ENCODE measurements around the gene NDST4.
A peak's percentile ranks its signal among the peaks of the same experiment; 100 is the strongest.

The NDST4 gene

DNA sequence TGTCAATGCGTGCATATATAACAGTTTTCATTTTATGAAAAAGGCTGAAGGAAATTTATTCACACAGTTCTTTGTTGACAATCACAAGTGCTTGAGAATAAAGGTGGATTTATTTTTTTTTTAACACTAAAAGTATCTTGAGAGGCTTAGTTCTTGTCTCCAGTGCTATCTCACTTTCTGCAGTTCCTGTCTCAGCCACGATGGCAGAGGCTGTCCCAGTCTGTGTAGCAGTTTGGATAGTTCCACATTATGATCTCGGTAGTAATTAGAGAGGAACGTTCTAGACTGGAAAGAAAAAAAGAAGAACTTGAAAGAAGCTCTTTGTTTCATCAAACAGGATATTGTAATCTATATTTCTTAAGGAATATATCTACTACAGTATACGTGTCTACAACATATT is 285.8 kb downstream of the NDST4 start:
- no peak for DNase-seq
- in situ Hi-C loops (cut with MboI; ENCODE audit: low pct_unique_long_range_greater_than_20kb, low sequenced_read_pairs) = no loop called here

DNA sequence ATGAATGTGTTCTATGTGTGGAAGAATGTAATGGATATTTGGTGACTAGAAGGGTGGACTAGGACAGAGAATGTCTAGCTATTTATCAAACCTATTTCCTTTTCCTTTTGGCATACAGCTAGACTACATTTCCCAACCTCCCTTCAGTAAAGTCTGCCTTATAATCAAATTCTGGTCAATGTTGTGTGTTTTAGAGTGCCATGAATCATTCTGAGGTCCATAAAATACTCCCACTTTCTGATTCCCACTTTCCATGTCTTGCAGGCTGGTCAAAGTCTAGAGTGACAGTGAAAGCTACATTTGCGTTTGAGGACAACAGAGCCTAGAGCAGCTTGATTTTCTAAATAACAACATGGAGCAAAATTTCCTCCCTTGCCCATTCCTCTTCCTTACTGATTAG is 297.7 kb downstream of the NDST4 start:
- DNase-seq = no peak
- in situ Hi-C loops (cut with MboI; ENCODE audit: low pct_unique_long_range_greater_than_20kb, low sequenced_read_pairs) = no loop called here

DNA sequence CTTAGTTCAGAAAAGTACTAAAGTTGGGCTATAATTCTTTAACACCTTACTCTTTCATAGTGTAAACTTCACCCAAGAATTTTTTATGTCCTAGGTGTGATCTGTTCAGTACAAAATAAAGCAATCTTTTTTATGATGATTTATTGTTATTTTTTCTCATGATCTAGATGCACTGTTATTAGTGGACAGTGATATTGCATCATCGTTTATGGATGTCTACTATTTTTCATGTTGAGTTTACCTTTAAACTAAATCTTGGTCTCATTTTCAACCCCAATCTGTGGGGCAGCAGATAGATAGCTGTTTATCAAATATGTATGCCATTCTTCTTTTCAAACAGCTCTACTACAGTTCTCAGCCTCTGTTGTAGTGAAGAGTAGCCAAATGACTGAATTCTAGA is 299.5 kb downstream of the NDST4 start:
- in situ Hi-C loops (cut with MboI; ENCODE audit: low pct_unique_long_range_greater_than_20kb, low sequenced_read_pairs) = no loop called here
- DNase-seq = no peak

DNA sequence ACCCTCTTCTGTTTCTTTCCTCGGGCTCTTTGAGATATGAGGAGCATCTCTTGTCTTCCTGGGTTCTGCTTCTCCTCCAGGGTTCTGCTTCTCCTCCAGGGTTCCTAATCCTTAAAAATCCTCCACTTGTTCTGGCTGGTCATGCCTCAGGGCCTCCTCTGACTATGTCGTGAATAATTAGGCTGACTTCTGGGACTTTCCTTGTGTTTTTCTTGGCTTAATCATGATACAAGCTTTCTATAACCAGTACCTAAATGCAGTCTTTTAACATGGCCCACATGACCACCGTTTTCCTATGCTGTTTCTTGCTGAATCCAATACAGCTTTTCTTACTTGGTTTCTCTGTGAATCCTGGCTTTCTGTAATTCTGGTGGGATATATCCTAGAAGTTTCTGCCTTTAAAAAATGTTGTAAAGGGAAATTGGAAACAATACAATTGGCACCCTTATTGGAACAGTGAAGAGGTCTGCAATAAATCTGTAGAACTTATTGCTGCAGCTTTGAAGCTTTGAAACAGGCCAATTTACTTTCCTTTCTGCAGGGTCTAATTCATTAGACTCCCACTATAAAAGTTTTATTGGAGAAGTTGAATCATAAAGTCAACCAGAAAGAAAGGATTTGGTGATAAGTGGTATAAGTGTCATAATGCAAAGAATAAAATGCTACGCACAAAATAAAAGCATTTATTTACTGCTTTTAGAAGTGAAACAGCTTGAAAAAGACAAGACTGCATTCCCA is 301.7 kb downstream of the NDST4 start:
- in situ Hi-C loops (cut with MboI; ENCODE audit: low pct_unique_long_range_greater_than_20kb, low sequenced_read_pairs) = no loop called here

DNA sequence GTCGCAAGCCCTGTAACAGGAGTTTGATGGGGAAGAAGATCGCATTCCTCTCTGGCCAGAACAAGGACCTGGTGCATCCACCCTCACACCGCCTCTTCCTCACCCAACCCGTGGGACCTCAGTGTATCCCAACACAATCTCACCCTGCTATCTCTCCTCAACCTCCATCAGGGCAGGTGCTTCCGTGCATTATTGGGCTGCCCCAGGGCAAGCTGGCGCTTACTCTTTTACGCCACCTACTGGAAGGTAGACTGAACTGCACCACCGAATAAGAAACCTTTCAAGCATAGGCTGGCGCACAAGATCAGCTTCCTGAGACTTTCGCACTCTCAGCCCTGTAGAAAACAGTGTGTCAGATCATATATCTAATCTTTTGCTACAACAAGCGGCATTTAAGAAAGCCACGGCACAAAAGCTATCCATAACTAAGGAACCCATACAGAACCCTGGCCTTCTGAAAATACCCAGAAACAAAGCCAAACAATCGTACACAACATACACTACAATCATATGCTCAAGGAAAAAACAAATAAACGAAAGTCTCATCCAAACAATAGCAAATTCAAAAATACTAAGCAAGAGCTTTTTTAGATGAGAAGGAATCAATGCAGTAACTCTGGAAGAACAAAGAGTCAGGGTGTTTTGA is 305.5 kb downstream of the NDST4 start:
- in situ Hi-C loops (cut with MboI; ENCODE audit: low pct_unique_long_range_greater_than_20kb, low sequenced_read_pairs) = no loop called here
- DNase-seq = peak; percentile 48

More for the DNA sequence above, 301.7 kb downstream of the NDST4 start:
- DNase-seq = no peak

DNA sequence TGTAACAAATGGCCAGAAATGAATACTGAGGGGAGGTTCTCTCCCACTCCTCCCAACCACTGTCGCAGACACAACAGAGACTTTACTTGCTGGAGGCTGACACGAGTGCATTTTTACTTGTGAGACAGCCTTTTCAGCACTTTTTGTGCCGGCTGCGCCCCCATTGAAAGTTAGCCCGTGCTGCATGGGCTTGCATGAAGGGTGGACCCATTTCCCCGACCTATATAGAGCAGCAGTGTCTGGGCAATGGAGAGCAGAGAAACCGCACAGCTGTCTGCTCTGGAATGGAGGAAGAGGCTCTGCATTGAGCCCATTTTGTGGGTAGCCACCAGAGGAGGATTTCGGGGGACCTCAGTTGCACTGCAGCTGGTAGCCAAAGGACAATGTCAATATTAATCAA is 306.1 kb downstream of the NDST4 start:
- no peak for DNase-seq
- in situ Hi-C loops (cut with MboI; ENCODE audit: low pct_unique_long_range_greater_than_20kb, low sequenced_read_pairs) = no loop called here

DNA sequence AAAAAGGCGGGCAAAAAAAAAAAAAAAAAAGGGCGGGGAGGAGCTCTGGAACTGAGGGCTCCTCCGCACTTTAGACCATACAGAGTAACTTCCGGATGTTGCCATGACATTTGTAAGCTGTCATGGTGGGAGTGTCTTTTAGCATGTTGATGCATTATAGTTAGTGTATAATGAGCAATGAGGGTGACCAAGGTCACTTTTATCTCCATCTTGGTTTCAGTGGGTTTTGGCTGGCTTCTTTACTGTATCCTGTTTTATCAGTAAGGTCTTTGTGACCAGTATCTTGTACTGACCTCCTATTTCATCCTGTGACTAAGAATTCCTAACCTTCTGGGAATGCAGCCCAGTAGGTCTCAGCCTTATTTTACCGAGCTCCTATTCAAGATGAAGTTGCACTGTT is 321.4 kb downstream of the NDST4 start:
- in situ Hi-C loops (cut with MboI; ENCODE audit: low pct_unique_long_range_greater_than_20kb, low sequenced_read_pairs) = no loop called here
- DNase-seq = no peak

DNA sequence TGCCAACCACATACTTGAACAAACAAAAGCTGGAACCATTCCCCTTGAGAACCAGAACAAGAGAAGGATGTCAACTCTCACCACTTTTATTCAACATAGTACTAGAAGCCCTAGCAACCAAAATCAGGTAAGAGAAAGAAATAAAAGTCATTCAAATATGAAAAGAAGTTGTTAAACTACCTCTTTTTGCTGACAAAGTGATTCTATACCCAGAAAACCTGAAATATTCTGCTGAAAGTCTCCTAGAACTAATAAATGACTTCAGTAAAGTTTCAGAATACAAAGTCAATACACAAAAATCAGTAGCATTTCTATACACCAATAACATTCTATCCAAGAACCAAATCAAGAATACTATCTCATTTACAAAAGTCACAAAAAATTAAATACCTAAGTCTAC is 327.9 kb downstream of the NDST4 start:
- in situ Hi-C loops (cut with MboI; ENCODE audit: low pct_unique_long_range_greater_than_20kb, low sequenced_read_pairs) = no loop called here
- DNase-seq = no peak

DNA sequence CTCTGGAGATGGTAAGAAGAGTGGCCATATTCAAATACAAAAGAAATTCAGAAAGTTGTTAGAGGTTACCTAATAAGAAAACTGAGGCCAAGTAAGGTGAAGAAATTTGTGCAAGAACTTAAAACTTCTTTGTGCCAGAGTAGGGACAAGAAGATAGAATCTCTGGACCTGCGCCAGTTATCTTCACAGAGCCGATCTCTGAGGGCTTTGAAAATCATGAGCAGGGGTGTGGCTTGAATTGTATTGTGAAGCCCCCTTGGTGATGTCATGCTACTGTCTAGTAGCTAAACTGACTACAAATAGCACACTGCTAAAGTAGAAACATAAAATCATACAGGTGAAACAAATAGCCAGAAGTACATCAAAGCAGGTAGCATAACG is 330.2 kb downstream of the NDST4 start:
- no peak for DNase-seq
- in situ Hi-C loops (cut with MboI; ENCODE audit: low pct_unique_long_range_greater_than_20kb, low sequenced_read_pairs) = no loop called here

DNA sequence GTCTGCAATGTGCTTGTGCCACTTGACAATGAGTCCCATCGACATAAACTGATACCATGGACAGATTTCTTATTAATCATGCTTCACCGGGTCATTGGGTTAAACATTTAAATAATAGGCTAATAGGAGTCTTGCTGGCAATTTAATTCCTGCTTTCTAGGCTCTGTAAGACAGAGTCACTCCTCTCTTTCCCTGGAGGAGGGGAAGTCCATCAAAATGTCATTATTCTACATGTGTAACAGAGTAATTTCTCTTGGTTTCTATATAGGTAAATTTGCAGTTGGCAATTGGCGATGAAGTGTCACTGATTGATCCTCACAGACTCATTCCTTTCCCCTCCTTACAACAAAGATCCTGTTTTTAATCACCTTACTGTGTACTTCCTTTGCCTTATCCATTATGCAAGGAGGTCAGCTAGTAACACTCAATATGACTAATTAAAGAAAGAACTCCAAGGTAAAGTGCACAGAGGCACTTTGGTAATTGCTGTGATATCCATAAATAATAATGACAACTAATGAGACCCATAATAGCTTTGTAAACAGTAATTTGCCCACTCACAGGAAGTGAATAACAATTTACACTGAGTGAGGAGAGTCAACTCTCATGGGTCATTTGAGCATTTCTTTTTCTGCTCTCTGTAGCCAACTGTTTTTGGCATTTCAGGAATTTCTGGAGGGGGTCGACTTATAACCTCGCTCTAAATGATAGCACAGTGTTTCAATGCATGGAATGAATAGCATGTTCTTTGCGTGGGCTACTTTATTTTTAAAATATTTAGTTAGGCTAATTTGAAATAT is 330.8 kb downstream of the NDST4 start:
- in situ Hi-C loops (cut with MboI; ENCODE audit: low pct_unique_long_range_greater_than_20kb, low sequenced_read_pairs) = no loop called here
- DNase-seq = no peak

DNA sequence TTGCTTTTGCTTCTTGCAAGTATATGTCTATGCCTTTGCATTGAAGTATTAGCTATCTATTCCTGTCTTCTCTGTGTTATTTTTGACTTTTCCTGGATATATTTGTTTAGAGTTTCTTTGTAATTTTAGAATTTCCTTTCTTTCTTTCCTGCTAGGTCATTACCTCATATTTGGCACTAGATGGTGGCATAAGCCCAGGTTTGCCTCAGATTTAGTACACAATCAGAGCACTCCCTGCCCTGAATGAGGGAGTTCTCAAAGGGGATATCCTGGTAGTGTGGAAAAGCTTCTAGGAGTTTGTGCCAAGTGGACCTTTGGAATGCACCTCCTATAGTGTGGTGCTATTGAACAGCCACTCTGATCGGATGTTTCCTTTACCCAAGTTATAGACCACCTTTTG is 333.2 kb downstream of the NDST4 start:
- DNase-seq = no peak
- in situ Hi-C loops (cut with MboI; ENCODE audit: low pct_unique_long_range_greater_than_20kb, low sequenced_read_pairs) = no loop called here
